ENCODE results near the gene PRKG2.
A peak's percentile ranks its signal among the peaks of the same experiment; 100 is the strongest.

PRKG2 gene

DNA sequence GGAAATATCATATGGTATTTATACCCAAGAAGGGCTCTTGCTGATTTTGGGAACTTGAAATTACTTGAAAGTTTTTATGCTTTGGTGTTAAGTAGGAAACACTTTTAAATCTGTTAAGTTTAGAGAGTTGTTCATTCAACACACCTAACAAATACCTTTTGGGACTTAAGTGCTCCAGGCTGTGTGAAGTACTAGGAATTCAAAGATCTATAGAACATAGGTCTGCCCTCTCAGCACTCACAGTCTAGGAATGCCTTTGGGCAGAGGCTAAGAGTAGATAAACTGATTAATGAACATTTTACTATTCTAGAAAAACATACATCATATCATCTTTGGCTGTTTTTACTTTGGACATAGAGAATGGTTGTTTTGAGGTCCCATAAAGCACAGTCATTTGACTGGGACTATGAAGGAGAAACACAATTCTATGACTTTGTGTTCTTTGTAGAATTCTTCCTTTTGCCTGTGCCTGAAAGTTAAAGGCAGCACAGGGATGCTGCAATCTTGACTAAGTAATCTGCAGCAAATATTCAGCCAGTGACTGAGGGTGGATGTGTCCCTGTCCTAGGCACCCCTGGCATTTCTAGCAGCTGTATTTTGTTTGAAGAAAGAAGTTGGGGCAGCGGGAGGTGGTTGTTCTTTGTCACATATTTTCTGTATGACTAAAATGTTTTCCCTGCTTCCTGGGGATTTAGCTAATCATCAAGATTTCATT is 176.2 kb downstream of the PRKG2 start:
- peak; percentile 22 for DNase-seq

Measured in fibroblast of skin of scalp (primary cell).